Measurements from ENCODE around the gene TMEM126A.

- TF ChIP-seq ARNT (IDR thresholded peaks at IDR 0.05) (no peak), ZNF384 (IDR thresholded peaks at IDR 0.05) (no peak), SUZ12 (IDR thresholded peaks at IDR 0.05) (no peak), SP1 (IDR thresholded peaks at IDR 0.05) (no peak), L3MBTL2 (conservative IDR thresholded peaks at IDR 0.05) (no peak), FOXM1 (IDR thresholded peaks at IDR 0.05; ENCODE audit: borderline replicate concordance) (no peak), HDGF (IDR thresholded peaks at IDR 0.05; ENCODE audit: borderline replicate concordance) (no peak), BHLHE40 (IDR thresholded peaks at IDR 0.05; ENCODE audit: borderline replicate concordance) (no peak), LEF1 (IDR thresholded peaks at IDR 0.05; ENCODE audit: borderline replicate concordance) (no peak), FOXA1 (IDR thresholded peaks at IDR 0.05) (no peak), TARDBP (IDR thresholded peaks at IDR 0.05) (no peak), PKNOX1 (IDR thresholded peaks at IDR 0.05) (no peak), ELF4 (IDR thresholded peaks at IDR 0.05) (no peak)
Measured at GRCh38 chr11:85626496-85626895, 21.3 kb upstream of the TMEM126A start.
